PFSK-1 (cell line): ENCODE results near the gene SH2D3C.

Experiments used
- FOXP2 ChIP-seq: optimal IDR thresholded peaks from 2 replicates; pipeline ENCODE3; 2011; ENCODE audit warnings: borderline replicate concordance, control low read depth, inconsistent platforms; ENCODE audit not compliant: insufficient read depth; ENCODE audit errors: extremely low read length, extremely low read depth
- POLR2AphosphoS5 ChIP-seq: IDR thresholded peaks from 2 replicates; pipeline ENCODE4 v1.6.1; 2012; ENCODE audit warnings: low read depth, mild to moderate bottlenecking, control low read depth, low read length, moderate library complexity
- REST ChIP-seq, 2 experiments: IDR thresholded peaks; 2 replicates each; pipeline versions ENCODE4 v1.6.1 to v1.8.0; 2011 to 2012; ENCODE audit warnings: low read depth in 2 of 2, low read length in 2 of 2, control low read depth in 1 of 2, inconsistent platforms in 1 of 2, mild to moderate bottlenecking in 1 of 2, moderate library complexity in 1 of 2; ENCODE audit not compliant: insufficient read depth in 1 of 2
- SIN3A ChIP-seq: IDR thresholded peaks from 2 replicates; pipeline ENCODE4 v1.6.1; 2012; ENCODE audit warnings: mild to moderate bottlenecking, low read length, moderate library complexity, borderline replicate concordance; ENCODE audit not compliant: insufficient read depth
- TAF1 ChIP-seq: IDR thresholded peaks from 2 replicates; pipeline ENCODE4 v1.6.1; 2012; ENCODE audit warnings: low read length, control low read depth, borderline replicate concordance; ENCODE audit not compliant: insufficient read depth

Gene SH2D3C

GRCh38 chr9:127706836-127707241 is 71.6 kb downstream of the SH2D3C start, which contains the start of gene CFAP157:
CFAP157 (plus strand) TSS chr9:127706988; CDS start chr9:127707032, 44 bp downstream.
- TF ChIP-seq REST (IDR thresholded peaks at IDR 0.05; ENCODE audit: insufficient read depth in 1 of 2, low read depth in 2 of 2, low read length in 2 of 2): no peak
- TF ChIP-seq SIN3A: no peak
- TF ChIP-seq TAF1: no peak
- TF ChIP-seq POLR2AphosphoS5: no peak
- TF ChIP-seq FOXP2: no peak

GRCh38 chr9:127705577-127706379 is 72.7 kb downstream of the SH2D3C start:
- no peak for TF ChIP-seq POLR2AphosphoS5
- TF ChIP-seq TAF1: no peak
- no peak for TF ChIP-seq SIN3A
- TF ChIP-seq FOXP2: no peak
- TF ChIP-seq REST (IDR thresholded peaks at IDR 0.05; ENCODE audit: insufficient read depth in 1 of 2, low read depth in 2 of 2, low read length in 2 of 2): no peak

- TF ChIP-seq TAF1 (no peak), SIN3A (no peak), POLR2AphosphoS5 (no peak), FOXP2 (no peak), REST (IDR thresholded peaks at IDR 0.05; ENCODE audit: insufficient read depth in 1 of 2, low read depth in 2 of 2, low read length in 2 of 2) (no peak)
Observed at GRCh38 chr9:127703289-127703946, 75.0 kb downstream of the SH2D3C start.

GRCh38 chr9:127700594-127701255 is 77.7 kb downstream of the SH2D3C start:
- TF ChIP-seq POLR2AphosphoS5: no peak
- no peak for TF ChIP-seq FOXP2
- TF ChIP-seq TAF1: no peak
- TF ChIP-seq SIN3A: no peak
- no peak for TF ChIP-seq REST (IDR thresholded peaks at IDR 0.05; ENCODE audit: insufficient read depth in 1 of 2, low read depth in 2 of 2, low read length in 2 of 2)
